ENCODE measurements around the gene DMKN.

Gene DMKN

DNA sequence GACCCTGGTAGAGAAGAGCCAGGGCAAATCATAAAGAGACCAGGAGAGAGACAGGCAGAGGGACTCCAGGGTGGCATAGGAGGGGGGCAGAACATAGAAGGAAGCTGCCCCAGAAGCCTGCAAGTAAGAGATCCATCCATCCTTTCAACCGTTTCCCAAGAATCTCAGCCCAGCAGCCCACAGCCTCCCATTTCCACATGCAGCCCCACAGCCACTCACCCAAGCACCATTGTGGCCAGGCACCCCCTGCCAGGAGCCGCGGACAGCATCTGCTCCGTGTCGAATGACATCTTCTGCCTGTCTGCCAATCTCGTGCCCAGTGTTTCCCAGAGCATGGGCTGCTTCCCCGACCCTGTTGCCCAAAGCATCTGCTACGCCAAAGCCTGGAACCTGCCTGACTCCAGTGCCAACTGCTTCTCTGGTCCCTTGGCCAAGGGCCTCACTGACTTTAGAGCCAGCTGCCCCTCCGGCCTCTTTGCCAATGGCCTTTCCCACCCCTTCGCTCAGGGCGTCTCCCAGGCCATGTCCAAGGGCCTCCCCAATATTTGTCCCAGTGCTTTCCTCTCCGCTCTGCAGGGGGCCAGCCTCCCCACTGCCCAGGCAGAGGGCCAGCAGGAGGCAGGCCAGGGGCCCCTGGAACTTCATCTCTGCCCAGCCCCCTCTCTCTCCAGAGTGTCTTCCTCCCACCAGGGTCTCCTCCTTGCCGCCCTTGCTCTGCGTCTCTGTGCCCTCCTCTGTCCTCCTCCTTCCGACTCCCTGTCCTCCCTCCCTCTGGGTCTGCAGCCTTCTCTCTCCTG is 420 bp downstream of the DMKN start:
- Histone ChIP-seq H3K36me3 (ENCODE audit: control insufficient read depth, insufficient read depth, low read length) (no peaks in the 10 kb centered on the region), H3K9ac (ENCODE audit: low read length) (no peak overlapping the region), H3K4me1 (ENCODE audit: control insufficient read depth, insufficient read depth, low read length) (no peaks in the 10 kb centered on the region), H3K27me3 (ENCODE audit: control insufficient read depth, insufficient read depth, low read length) (peaks cover 13% of the 10 kb centered on the region), H3K4me3 (ENCODE audit: low read length) (no peak overlapping the region), H3K27ac (ENCODE audit: low read depth, low read length) (no peak overlapping the region)

- Histone ChIP-seq H3K27me3 (ENCODE audit: control insufficient read depth, insufficient read depth, low read length) (peaks cover 13% of the 10 kb centered on the region), H3K4me3 (ENCODE audit: low read length) (no peak overlapping the region), H3K9ac (ENCODE audit: low read length) (no peak overlapping the region), H3K27ac (ENCODE audit: low read depth, low read length) (no peak overlapping the region), H3K36me3 (ENCODE audit: control insufficient read depth, insufficient read depth, low read length) (no peaks in the 10 kb centered on the region), H3K4me1 (ENCODE audit: control insufficient read depth, insufficient read depth, low read length) (no peaks in the 10 kb centered on the region)
These were observed 2.1 kb downstream of the DMKN start for GRCh38 chr19:35511337-35511736.

GRCh38 chr19:35510626-35510964 is 2.9 kb downstream of the DMKN start:
- peaks cover 13% of the 10 kb centered on the region for H3K27me3 ChIP-seq (ENCODE audit: control insufficient read depth, insufficient read depth, low read length)
- peak overlapping the region; percentile 58 for H3K4me3 ChIP-seq (ENCODE audit: low read length)
- H3K9ac ChIP-seq (ENCODE audit: low read length): no peak overlapping the region
- no peak overlapping the region for H3K27ac ChIP-seq (ENCODE audit: low read depth, low read length)
- no peaks in the 10 kb centered on the region for H3K36me3 ChIP-seq (ENCODE audit: control insufficient read depth, insufficient read depth, low read length)
- H3K4me1 ChIP-seq (ENCODE audit: control insufficient read depth, insufficient read depth, low read length): no peaks in the 10 kb centered on the region

DNA sequence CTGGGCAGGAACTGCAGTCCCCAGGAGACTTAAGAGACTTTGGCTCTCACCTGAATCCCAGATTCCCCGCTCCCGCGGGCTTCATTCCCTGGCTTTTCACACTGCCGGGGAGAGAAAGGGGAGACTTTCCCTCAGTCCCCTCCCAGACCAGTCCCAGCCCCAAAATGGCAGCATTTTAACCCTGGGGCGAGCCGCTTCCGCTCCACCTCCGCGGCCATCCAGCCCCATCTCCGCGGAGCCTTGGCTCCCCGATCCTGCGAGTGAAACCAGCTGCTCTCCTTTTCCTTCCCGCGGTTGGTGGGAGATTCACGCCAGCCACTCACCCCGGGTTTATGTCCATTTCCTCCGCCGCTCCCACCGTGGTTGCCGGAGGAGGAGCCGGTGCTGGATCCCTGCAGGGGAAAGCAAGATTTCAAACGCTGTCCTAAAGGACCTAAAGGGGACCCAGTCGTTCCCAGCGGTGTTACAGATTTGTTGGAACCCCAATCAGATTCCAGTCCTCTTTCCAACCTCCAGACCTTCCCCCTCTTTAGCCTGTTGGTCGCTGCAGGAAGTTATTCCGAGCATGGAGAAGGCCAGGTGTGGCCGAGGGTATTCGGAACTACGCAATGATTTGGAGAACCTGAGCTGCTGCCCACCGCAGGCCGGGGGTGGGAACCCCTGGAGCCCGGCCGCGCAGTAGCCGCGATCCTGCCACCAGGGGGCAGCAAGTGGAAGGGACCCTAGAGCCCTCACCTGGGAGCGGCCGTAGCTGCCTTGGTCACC is 3.4 kb downstream of the DMKN start:
- H3K4me1 ChIP-seq (ENCODE audit: control insufficient read depth, insufficient read depth, low read length): no peaks in the 10 kb centered on the region
- peak overlapping the region; percentile 24 for H3K9ac ChIP-seq (ENCODE audit: low read length)
- no peaks in the 10 kb centered on the region for H3K36me3 ChIP-seq (ENCODE audit: control insufficient read depth, insufficient read depth, low read length)
- H3K4me3 ChIP-seq (ENCODE audit: low read length): peak overlapping the region; percentile 58
- peaks cover 13% of the 10 kb centered on the region for H3K27me3 ChIP-seq (ENCODE audit: control insufficient read depth, insufficient read depth, low read length)
- peak overlapping the region; percentile 11 for H3K27ac ChIP-seq (ENCODE audit: low read depth, low read length)

DNA sequence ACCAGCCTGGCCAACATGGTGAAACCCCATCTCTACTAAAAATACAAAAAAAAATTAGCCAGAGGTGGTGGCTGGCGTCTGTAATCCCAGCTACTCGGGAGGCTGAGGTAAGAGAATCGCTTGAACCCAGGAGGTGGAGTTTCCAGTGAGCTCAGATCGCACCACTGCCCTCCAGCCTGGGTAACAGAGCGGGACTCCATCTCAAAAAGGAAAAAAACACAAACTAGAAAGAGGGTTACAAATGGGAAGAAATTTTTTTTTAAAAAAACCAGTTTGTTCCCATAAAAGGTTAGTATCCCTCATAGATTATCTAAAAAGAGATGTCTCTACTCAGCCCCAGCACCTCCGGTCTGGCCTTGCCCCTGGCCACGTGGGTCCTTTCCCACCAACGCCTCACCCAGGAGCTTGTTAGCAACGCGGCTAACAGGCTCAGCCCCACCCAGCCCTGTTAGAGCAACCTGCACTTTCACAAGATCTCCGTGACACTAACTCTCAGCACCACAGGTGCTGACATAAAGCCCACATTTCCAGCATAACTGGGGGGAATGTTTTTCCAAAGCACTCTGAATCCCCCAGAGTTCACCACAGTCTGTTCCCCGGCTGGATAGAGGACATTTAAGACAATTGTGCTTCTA is 4.3 kb downstream of the DMKN start:
- Histone ChIP-seq H3K4me1 (ENCODE audit: control insufficient read depth, insufficient read depth, low read length) (no peaks in the 10 kb centered on the region), H3K4me3 (ENCODE audit: low read length) (peak overlapping the region; percentile 58), H3K9ac (ENCODE audit: low read length) (no peak overlapping the region), H3K27me3 (ENCODE audit: control insufficient read depth, insufficient read depth, low read length) (peaks cover 13% of the 10 kb centered on the region), H3K36me3 (ENCODE audit: control insufficient read depth, insufficient read depth, low read length) (no peaks in the 10 kb centered on the region), H3K27ac (ENCODE audit: low read depth, low read length) (no peak overlapping the region)

DNA sequence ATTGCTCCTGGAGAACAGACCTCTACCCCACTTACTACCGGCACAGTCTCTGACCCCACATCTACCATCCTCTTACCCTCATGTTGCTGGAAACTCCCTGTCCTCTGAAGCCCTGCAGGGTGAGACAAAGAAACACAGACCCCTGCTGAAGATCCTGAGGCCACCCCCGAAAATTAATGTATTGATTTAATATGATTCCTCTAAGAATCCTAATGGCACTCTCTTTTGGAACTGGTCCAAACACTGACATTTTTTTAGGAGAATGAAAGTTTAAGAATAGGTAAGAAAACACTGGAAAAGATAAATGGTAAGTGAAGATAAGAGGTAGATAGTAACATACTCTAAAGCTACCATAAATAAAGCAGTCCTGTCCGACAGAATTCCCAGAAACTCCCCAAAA is 5.3 kb downstream of the DMKN start:
- Histone ChIP-seq H3K27ac (ENCODE audit: low read depth, low read length) (no peak overlapping the region), H3K27me3 (ENCODE audit: control insufficient read depth, insufficient read depth, low read length) (peaks cover 12% of the 10 kb centered on the region), H3K36me3 (ENCODE audit: control insufficient read depth, insufficient read depth, low read length) (no peaks in the 10 kb centered on the region), H3K9ac (ENCODE audit: low read length) (no peak overlapping the region), H3K4me3 (ENCODE audit: low read length) (no peak overlapping the region), H3K4me1 (ENCODE audit: control insufficient read depth, insufficient read depth, low read length) (no peaks in the 10 kb centered on the region)

- no peaks in the 10 kb centered on the region for H3K4me1 ChIP-seq (ENCODE audit: control insufficient read depth, insufficient read depth, low read length)
- H3K36me3 ChIP-seq (ENCODE audit: control insufficient read depth, insufficient read depth, low read length): no peaks in the 10 kb centered on the region
- no peak overlapping the region for H3K9ac ChIP-seq (ENCODE audit: low read length)
- no peak overlapping the region for H3K27ac ChIP-seq (ENCODE audit: low read depth, low read length)
- H3K4me3 ChIP-seq (ENCODE audit: low read length): no peak overlapping the region
- peaks cover 10% of the 10 kb centered on the region for H3K27me3 ChIP-seq (ENCODE audit: control insufficient read depth, insufficient read depth, low read length)
These were observed 5.9 kb downstream of the DMKN start for GRCh38 chr19:35507561-35507960.

DNA sequence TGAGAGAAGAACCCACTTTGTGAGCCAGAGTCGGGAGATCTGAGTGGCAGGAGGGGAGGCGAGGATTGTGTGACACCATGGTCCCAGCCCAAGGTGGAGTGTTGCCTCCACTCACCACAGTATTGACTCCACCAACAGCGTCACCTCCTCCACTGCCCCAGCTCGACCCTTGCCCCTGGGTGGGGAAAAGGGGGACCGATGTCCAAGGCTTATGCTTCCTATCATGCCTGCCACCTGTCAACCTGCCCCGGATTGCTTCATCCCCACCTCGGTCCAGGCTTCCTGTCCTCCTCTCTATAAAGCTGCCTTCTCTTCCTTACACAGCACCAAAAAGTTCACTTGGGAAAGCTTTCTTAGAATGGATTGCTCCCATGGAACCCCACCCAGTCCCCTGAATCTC is 7.4 kb downstream of the DMKN start:
- Histone ChIP-seq H3K36me3 (ENCODE audit: control insufficient read depth, insufficient read depth, low read length) (no peaks in the 10 kb centered on the region), H3K4me1 (ENCODE audit: control insufficient read depth, insufficient read depth, low read length) (no peaks in the 10 kb centered on the region), H3K27me3 (ENCODE audit: control insufficient read depth, insufficient read depth, low read length) (peaks cover 10% of the 10 kb centered on the region), H3K27ac (ENCODE audit: low read depth, low read length) (no peak overlapping the region), H3K9ac (ENCODE audit: low read length) (no peak overlapping the region), H3K4me3 (ENCODE audit: low read length) (no peak overlapping the region)

DNA sequence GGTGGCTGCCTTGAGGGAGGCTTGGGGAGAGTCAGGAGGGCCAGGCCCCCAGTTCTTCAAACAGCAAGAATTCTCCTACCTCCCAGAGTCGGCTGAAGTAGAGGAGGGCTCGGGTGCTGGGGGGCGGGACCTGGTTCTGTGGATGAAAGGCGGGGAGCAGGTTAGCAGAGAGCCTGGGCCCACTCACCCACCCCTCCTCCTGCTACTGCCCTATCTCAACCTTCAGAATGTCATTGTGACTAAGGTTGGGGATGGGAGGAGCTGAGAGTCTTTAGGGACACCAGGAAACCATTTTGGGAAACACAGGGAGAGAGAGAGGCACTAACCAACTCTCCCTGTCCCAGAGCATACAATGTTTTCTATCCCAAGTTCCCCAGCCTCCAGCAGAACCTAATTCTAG is 10.7 kb downstream of the DMKN start:
- Histone ChIP-seq H3K9ac (ENCODE audit: low read length) (no peak overlapping the region), H3K36me3 (ENCODE audit: control insufficient read depth, insufficient read depth, low read length) (no peaks in the 10 kb centered on the region), H3K27ac (ENCODE audit: low read depth, low read length) (no peak overlapping the region), H3K4me3 (ENCODE audit: low read length) (no peak overlapping the region), H3K27me3 (ENCODE audit: control insufficient read depth, insufficient read depth, low read length) (no peaks in the 10 kb centered on the region), H3K4me1 (ENCODE audit: control insufficient read depth, insufficient read depth, low read length) (no peaks in the 10 kb centered on the region)

DNA sequence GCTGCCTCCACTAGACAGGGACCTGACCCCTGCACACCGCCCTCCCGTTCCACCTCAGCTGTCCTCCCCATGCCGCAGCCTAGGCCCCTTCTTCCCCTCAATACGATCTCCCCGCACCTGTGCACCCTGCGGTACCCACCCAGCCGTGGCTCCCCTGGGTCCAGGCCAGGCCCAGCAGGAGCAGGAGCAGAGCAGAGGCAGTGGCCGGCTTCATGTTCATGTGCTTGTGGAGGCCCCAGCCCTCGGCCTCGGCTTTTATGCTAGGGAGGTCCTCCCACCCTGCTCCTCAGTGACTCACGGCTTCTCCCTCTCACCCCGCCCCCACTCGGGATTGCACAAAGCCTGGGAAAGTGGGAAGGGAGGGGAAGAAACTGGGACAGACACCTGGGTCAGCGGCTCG is 11.8 kb downstream of the DMKN start:
- H3K4me1 ChIP-seq (ENCODE audit: control insufficient read depth, insufficient read depth, low read length): no peaks in the 10 kb centered on the region
- no peak overlapping the region for H3K4me3 ChIP-seq (ENCODE audit: low read length)
- H3K9ac ChIP-seq (ENCODE audit: low read length): no peak overlapping the region
- H3K27ac ChIP-seq (ENCODE audit: low read depth, low read length): no peak overlapping the region
- H3K36me3 ChIP-seq (ENCODE audit: control insufficient read depth, insufficient read depth, low read length): no peaks in the 10 kb centered on the region
- no peaks in the 10 kb centered on the region for H3K27me3 ChIP-seq (ENCODE audit: control insufficient read depth, insufficient read depth, low read length)

GRCh38 chr19:35500611-35501010 is 12.8 kb downstream of the DMKN start:
- Histone ChIP-seq H3K4me3 (ENCODE audit: low read length) (no peak overlapping the region), H3K27ac (ENCODE audit: low read depth, low read length) (no peak overlapping the region), H3K4me1 (ENCODE audit: control insufficient read depth, insufficient read depth, low read length) (no peaks in the 10 kb centered on the region), H3K9ac (ENCODE audit: low read length) (no peak overlapping the region), H3K36me3 (ENCODE audit: control insufficient read depth, insufficient read depth, low read length) (no peaks in the 10 kb centered on the region), H3K27me3 (ENCODE audit: control insufficient read depth, insufficient read depth, low read length) (no peaks in the 10 kb centered on the region)

DNA sequence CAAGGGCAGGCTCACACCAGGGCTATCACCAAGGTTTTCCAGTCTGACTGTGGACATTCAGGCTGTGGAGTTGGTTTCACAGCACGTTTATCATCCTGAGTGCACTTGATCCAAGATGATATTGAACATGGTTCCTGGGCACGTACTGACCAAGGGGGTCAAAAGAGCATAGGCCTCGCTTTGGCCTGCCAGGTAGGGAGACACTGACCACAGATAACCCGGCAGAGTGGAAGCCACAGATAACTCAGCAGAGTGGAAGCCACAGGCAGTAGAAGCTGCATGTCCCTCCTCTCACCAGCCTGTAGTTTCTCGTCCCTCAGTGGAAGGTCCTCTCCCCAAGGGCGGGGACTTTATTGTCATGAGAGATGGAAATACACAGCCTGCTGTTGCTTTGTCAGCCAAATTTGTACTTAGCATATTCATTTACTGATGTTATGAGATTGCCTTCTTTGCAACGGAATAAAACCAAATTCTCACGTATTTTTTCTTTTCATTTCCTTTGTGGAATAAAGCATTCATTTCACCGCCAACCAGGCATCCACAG is 14.4 kb downstream of the DMKN start:
- Histone ChIP-seq H3K9ac (ENCODE audit: low read length) (no peak overlapping the region), H3K36me3 (ENCODE audit: control insufficient read depth, insufficient read depth, low read length) (no peaks in the 10 kb centered on the region), H3K4me3 (ENCODE audit: low read length) (no peak overlapping the region), H3K27me3 (ENCODE audit: control insufficient read depth, insufficient read depth, low read length) (no peaks in the 10 kb centered on the region), H3K4me1 (ENCODE audit: control insufficient read depth, insufficient read depth, low read length) (no peaks in the 10 kb centered on the region), H3K27ac (ENCODE audit: low read depth, low read length) (no peak overlapping the region)

All from rectal smooth muscle tissue (tissue), 1 donor.